Measurements from ENCODE around the gene SPR. TPM values are rescaled to one million over a fixed set of nuclear protein-coding genes. Genes with fewer than 3 reads are reported as not detected.
"Not testable (repeated sequence)": the region's sequence is repeated elsewhere in the genome, so short reads cannot be mapped to it uniquely, and the experiment has no call there.

The SPR gene
- polyA plus RNA-seq, 1 donor = 8.5 TPM

DNA sequence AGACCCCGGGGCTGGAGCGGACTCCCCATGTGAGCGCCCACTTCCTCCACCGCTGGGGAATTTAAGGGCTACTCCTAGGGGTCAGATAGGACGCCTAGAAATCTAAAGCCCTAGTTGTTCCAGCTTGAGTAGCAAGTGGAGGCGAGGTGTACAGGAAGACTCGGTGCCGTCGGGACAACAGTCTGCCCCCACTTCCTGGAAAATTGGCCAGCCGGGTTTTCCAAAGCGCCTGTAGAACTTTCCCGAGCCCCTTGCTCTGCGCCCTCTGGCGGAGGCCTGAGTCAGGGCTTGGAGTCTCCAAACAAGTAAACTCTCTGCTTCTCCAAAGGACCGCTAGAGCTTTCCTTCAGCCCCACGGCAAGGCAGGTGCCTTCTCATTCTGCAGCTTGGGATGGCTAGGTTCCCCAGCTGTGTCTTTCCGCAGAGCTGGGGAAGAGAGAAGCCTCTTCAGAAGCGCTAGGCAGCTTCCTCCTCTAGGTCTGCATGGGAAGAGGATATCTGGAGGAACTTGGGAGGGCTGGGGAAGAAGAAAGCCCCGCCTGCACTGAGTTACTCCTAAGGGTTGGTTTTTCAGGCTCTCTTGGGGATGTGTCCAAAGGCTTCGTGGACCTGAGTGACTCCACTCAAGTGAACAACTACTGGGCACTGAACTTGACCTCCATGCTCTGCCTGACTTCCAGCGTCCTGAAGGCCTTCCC lies 681 bp downstream of the SPR start:
- DNase-seq = peak; percentile 85

DNA sequence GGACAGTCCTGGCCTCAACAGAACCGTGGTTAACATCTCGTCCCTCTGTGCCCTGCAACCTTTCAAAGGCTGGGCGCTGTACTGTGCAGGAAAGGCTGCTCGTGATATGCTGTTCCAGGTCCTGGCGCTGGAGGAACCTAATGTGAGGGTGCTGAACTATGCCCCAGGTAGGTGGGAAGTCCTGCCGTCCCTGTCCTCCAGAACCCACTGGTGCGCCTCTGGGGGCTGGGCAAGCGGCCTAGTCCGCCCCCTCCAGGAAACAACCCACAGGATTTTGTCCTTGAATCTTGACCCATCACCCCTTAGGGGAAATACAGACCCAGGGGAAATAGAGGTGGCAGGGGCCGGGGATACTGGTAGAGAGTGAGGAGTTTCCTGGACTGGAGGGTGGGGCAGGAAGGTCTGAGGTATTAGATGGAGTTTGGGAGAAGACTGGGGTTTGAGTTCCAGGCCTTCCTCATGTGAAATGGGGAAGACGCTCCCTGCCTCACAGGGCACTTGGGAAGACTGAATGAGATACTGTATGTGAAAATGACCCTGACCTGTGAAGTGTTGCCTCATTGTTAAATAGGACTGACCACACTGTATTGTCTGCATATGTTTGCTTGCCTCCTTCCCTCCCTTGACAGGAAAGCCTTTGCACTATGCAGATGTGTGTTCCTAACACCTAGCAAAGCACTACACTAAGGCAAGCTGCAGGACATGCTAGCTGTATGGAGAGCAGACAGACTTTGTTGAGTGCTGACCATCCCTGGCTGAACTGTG lies 1.4 kb downstream of the SPR start:
- DNase-seq = no peak

- DNase-seq = no peak
Observed at GRCh38 chr2:72889991-72890390, 2.8 kb downstream of the SPR start.

DNA sequence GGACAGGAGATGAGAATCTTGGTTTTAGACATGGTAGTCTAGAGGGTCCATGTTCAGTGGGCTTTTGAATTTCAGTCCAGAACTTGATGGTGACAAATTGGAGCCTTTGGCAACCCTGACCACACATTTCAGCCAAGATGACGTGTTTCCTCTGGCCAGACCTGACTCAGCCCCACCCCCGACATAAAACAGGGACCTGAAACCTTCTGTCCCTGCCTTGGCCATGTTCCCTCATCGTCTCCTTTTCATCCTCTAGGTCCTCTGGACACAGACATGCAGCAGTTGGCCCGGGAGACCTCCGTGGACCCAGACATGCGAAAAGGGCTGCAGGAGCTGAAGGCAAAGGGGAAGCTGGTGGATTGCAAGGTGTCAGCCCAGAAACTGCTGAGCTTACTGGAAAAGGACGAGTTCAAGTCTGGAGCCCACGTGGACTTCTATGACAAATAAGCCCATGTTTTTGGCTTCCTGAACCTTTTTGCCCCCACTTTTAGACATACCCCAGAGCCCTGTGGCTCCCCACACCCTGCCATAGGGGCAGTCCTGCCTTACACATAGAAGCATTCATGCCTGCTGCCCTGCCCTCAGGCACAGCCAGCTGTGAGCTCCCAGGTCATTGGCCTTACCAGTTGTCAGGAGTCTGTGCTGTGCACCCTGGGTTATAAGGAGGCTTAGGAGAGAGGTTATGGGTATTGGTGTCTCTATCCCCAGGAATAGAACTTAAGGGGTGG lies 4.0 kb downstream of the SPR start:
- DNase-seq = no peak

GRCh38 chr2:72892506-72893173 lies 5.4 kb downstream of the SPR start:
- DNase-seq = peak; percentile 48

- no peak for DNase-seq
Observed at GRCh38 chr2:72893594-72894319, 6.5 kb downstream of the SPR start.

DNA sequence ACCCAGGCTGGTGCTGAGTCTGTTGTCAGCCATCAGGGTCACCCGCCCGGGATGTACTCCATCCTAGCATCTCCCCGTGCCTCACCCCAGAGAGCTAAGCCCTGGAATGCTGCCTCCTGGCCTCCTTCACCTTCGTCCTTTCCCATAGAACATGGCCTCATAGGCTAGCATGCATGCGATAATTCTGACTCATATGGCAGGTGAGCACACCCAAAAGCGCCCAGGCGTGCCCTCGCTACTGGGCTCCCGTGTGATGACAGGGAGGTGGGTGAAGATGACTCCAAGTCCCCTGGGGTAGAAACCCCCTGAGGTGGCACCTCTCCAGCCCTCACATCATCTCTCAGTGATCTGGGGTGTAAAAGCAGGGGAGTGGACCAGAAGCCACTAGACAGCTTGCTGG lies 7.3 kb downstream of the SPR start:
- DNase-seq = no peak

DNA sequence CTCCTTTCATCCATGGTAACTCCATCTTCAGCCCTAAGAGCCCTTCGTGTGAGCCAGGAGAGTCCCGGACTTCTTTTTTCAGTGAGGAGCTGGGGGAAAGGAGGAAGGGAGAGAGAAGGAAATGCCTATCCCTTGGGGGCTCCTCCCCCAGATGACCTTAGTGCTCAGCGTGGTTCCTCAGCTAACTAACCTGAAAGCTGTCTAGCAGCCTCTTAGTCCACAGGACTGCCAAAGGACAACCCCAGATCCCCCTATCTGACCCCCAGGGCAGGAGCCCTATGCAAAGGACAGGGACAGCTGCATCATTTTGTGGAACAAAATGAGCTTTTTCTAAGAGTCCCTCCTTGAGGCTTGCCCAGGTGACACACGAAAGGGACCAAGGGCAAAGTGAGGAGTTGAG lies 7.9 kb downstream of the SPR start:
- DNase-seq = no peak

DNA sequence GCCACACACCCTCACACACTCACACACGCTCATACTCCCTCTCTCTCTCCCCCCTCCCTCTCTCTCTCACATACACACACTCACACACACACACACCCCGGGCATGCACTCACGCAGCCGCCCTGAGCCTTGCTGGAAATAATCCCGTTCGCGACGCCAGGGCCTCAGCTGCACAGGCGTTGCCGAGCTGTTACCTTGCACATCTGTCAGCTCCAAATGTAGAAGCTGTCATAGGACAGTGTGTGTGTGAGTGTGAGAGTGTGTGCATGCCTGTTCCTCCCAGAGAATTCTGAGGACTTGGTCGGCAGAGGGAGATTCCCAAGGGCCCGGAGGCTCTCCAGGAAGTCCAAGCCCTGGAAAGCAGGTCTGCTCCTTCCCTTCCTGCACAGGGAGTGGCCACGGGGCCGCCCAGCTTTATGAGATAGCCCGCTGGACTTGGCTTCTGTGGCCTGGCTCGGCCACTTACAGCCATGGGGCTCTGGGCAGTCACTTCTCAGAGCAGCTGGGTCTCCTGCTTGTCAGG lies 8.6 kb downstream of the SPR start:
- no peak for DNase-seq

GRCh38 chr2:72896446-72896845 lies 9.2 kb downstream of the SPR start:
- no peak for DNase-seq

GRCh38 chr2:72897785-72898584 lies 10.8 kb downstream of the SPR start:
- no peak for DNase-seq

DNA sequence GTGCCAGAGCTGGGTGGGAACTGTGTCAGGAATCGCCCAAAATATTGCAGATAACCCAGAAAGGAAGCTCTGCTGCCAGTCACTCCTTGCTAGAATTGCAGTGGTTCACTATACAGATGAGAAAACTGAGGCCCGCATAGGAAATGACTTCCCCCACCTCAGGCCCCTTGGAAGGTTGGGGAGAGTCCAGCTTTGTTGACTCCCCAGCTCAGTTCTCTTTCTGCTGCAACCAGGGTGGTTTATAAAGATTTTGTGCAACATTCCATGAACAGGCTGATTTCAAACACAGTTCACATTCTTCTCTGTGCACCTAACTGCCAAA lies 11.3 kb downstream of the SPR start:
- DNase-seq = no peak

DNA sequence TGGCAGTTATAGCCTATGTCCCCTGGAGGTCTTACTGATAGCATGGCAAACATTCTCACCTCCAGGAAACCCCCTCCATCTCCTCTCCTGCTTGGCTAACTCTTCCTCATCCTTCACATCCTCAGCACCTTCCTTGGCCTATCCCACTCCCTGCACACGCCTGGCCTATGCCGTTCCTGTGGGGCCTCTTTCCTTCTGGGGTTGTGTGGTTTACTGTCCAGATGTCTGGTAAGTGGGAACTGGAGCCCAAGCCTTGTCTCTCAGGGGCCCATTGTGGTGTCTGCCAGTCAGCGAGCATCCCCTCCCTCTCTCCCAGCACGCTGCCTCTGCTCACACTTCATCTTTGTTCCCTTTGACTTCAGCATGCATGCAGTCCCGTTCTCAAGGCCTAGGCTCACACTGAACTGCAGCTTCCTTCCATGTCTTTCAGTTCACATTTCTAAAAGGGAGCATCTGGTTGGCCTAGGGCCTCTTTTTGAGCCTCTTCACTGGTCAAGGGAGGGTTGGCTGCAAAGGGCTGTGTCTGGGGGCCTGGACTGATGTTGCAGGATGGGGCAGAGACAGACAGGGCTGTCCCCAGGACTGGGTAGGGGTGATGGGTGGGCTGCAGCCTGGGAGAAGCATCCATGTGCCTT lies 13.1 kb downstream of the SPR start:
- no peak for DNase-seq

GRCh38 chr2:72901426-72901825 lies 14.2 kb downstream of the SPR start:
- DNase-seq = no peak

- DNase-seq = not testable (repeated sequence)
Observed at GRCh38 chr2:72907369-72907768, 20.2 kb downstream of the SPR start.

DNA sequence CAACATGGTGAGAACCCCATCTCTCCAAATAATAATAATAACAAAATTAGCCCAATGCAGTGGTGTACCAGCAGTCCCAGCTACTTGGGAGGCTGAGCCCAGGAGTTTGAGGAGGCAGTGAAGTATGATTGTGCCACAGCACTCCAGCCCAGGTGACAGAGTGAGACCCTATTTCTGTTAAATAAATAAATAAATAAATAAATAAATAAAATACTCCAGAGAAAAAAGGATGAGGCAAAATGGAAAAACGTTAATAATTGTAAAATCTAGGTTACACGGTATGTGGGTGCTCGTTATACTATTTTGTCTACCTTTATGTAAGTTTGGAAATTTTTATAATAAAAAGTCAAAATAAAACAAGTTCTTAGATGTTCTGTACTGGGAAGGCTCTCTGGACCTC lies 21.5 kb downstream of the SPR start:
- no peak for DNase-seq

DNA sequence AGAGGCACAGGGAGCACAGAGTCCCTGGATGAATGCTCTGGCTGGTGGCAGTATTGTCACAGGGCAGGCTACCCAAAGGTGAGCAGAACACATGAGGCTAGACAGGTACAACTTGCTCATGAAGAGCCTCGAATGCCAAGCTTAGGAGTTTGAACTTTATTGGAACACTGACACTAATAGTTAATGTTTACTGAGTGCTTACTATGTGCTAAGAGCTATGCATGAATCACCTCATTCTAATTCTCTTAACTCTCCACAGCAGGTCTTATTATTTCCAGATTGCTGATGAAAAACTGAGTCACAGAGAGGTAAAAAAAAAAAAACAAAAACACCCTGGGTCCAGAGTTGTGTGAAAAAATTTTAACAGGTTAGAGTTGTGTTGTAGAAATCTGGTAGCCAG lies 24.0 kb downstream of the SPR start:
- no peak for DNase-seq

DNA sequence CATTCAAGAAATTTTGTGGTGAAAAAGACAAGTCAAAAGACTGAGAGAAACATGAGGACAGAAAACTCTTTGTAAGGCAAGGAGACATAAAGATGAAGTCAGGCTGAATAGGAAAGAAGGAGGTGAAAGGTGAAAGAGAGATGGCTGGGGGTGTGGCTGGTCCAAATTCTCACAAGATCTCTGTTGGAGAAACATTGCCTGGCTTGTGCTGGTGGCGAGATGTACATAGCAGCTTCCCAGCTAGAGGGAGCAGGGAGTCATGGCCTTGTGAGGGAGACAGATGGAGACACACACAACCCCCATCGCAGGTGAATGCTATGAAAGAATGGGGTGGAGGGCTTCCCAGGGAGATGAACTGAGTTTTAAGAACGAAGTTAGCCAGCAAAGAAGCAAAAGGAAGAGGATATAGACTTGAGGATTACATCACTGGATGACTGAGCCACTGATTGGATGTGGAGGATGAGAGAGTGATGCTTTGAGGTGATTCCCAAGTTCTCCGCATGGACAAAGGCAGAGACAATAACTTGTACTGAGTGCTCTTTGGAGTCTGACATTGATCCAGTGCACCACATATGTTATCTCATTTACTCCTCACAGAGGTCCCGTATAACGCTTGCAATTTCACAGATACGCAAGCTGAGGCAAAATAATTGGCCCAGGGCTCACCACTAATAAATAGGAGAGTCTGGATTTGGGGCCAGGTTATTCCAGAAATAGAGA lies 26.4 kb downstream of the SPR start:
- no peak for DNase-seq

DNA sequence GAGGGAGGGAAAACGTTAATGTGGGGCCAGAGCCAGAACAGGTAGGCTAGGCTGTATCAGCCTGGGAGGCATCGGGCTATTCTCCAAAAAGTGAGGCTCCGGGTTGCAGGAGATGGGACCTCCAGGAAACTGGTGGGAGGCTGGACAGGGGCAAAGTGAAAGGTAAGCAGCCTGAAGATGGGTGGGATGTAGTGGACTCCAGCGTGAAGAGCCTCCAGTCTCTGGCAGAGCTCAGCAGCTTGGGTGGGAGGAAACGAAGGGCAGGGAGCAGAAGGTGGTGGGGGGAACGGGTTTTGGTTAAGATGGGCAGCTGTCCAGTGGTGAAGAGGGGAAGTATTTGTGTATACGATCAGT lies 27.0 kb downstream of the SPR start:
- no peak for DNase-seq
